NOMO-1 treated with DMSO at 0.1 percent for 48 hours (cell line): ENCODE data around the gene CLEC6A.
"Not testable (repeated sequence)": the region's sequence is repeated elsewhere in the genome, so short reads cannot be mapped to it uniquely, and the experiment has no call there.

Source experiments
- DNase-seq: peaks from one replicate; lab custom pipeline; 2025; ENCODE audit not compliant: unreplicated experiment; lab: John Stamatoyannopoulos, UW

CLEC6A gene

GRCh38 chr12:8493084-8493483 is 37.3 kb downstream of the CLEC6A start:
- DNase-seq, result peak; percentile 99

DNA sequence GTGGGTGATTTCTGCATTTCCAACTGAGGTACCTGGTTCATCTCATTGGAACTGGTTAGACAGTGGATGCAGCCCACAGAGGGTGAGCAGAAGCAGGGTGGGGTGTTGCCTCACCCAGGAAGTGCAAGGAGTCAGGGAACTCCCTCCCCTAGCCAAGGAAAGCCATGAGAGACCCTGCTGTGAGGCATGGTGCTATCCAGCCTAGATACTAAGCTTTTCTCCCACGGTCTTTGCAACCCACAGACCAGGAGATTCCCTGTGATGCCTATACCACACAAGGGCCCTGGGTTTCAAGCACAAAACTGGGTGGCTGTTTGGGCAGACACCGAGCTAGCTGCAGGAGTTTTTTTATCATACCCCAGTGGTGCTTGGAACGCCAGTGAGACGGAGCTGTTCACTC is 39.9 kb downstream of the CLEC6A start:
- not testable (repeated sequence) for DNase-seq

DNA sequence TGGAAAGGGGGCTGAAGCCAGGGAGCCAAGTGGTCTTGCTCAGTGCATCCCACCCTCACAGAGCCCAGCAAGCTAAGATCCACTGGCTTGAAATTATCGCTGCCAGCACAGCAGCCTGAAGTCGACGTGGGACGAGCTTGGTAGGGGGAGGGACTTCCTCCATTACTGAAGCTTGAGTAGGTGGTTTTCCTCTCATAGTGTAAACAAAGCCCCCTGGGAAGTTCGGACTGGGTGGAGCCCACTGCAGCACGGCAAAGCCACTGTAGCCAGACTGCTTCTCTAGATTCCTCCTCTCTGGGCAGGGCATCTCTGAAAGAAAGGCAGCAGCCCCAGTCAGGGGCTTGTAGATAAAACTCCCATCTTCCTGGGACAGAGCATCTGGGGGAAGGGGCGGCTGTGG is 40.3 kb downstream of the CLEC6A start:
- not testable (repeated sequence) for DNase-seq

DNA sequence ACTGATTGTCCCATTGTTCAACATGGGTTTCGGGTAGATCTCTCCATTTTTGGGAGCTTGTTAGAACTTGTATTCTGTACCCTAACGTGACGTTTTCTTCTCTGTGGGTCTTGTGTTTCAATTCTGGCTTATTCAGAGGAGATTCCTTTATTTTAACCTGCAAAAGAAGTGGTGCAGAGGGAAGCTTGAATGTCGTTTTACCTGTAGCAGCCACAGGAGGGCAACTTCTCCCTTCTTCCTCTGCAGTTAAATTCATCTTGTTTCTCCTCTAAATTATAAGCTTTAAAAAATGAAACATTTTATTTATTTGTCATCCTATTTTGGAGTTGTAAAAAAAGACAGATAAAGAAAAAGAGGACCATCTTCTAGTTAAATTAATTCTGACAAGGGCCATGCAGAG is 43.9 kb downstream of the CLEC6A start:
- DNase-seq, result peak; percentile 22

- DNase-seq, result peak; percentile 76
These were observed 46.0 kb downstream of the CLEC6A start for GRCh38 chr12:8501720-8502119.

DNA sequence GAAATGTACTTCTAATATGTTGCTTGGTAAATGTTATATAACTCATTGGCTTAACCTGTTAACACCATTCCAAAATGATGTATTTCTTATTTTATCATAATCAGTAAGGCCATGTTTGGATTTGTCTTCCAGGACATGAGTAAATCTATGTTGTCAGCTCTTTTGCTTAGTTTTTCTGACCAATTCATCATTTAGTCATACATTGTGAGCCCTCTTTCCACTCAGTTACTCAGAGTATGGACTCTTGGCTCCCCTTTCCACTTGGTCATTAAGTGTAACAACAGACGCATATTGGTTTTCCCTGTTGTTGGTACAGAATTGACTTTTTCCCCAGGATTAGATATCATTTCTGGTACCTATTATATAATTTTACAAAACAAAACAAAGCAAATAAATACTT is 48.6 kb downstream of the CLEC6A start:
- no peak for DNase-seq

- no peak for DNase-seq
These were observed 51.8 kb downstream of the CLEC6A start for GRCh38 chr12:8507596-8507995.

DNA sequence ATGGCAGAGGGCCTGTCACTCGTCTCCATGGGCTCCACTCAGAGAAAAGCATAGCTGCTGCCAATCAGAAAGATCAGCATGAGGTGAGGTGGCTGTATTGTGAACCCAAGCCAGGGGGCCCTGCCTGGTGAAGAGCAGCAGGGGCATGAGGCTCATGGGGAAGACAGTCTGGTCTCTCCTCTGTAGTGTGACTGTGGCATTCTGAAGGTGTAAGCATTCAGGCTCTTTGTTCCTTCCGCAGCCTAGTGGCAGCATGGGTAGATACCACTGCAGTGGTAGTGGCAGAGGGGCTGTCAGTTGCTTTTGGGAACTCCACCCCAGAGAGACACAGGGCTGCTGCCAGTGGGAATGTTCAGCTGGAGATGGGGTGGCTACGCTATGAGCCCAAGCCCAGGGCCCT is 52.5 kb downstream of the CLEC6A start:
- no peak for DNase-seq

- no peak for DNase-seq
These were observed 53.4 kb downstream of the CLEC6A start for GRCh38 chr12:8508910-8509841.

DNA sequence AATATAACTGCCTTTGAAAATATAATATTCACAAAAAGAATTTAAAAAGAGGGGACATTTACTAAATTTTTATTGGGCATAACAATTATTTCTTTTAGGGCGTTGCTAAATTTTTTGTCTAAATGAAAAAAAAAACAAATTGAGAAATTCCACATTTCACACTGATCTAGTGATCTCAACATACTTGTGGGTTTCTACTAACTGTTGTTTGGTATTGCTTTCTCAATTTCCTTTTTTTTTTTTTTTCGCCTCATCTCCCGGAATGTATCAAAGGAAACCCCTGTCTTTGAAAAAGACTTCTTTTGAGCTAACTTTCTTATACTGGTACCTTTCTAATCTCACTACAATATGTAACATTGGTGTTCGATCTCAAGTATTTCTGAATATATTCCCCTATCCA is 57.5 kb downstream of the CLEC6A start, which contains the start of gene CLEC4D:
Gene CLEC4D (plus strand): TSS at position 248 of the 400 bp plus-strand sequence. CDS start 230 bp downstream, outside the sequence.
- peak; percentile 50 for DNase-seq

- DNase-seq, result no peak
These were observed 62.2 kb downstream of the CLEC6A start for GRCh38 chr12:8517971-8518370.

DNA sequence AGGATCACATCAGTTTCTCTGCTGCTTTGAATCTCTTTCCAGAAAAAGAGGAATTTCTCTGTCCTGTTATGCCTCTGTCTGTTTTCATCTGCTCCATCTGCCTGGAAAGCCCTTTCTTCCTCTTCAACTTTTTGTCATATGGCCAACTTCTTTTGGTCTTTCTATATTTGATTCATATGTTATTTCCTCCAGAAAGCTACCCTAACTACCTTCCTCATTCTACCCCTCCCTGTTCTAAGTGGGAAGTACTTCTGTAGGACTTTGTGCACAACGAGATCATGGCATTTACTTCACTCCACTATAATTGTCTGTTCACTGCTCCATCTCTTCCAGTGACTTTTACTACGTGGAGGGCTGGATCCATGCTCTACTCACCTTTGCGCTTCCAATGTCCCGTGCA is 63.4 kb downstream of the CLEC6A start:
- DNase-seq, result peak; percentile 55

DNA sequence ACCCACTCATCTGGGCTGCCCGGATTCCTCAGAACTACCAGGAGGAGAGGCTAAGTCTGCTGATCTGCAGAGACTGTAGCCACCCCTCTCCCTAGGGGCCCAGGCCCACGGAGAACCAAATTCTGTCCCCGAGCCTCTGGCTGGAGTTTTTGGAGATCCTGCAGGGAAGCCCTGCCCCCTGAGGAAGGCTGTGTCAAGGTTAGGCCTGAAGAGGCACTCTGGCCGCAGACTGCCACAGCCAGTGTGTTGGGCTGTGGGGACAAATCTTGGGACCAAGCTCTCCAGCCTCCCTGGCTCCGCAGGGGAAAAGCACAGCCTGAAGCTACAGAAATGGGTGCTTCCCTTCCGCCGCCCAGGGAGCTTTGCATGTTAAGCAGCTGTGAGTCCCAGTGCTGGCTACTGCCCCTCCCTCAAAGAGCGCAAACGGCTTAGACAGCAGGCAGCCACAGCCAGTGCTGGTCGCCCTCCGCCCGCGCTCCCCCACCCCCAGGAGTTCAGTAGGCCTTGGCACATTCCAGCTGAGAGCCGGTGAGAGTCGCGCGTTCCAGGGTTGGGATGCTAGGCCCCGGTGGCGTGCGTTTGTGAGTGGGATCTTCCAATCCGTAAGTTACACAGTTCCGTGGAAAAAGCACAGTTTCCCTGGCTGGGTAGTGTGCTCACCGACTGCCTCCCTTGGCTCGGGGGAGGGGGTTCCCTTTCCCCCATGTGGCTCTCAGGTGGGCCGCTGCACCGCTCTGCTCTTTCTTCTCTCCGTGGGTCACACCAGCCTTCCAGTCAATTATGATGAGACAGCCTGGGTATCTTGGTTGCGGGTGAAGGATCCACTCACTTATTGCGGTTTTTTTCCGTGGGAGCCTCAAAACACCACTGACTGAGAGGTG is 71.7 kb downstream of the CLEC6A start:
- no peak for DNase-seq
